ENCODE results near the gene RAB27A. TPM values are rescaled to one million over a fixed set of nuclear protein-coding genes. Genes with fewer than 3 reads are reported as not detected.
A peak's percentile ranks its signal among the peaks of the same experiment; 100 is the strongest.

The RAB27A gene
- total and polyA plus RNA-seq, 2 donors (not counting 3 experiments of a cell fraction or from before 2014, with no cell fraction given), result 7.3 to 30.9 TPM

- H4K20me1 ChIP-seq (replicated peaks; ENCODE audit: control insufficient read depth, extremely low read depth, insufficient read depth, low read length), result no peaks in the 10 kb centered on the region
- no peak for DNase-seq (ENCODE audit: low read depth, low spot score)
- dilution Hi-C loops (cut with MboI; ENCODE audit: extremely low pct_ligation_motif_present, low sequenced_read_pairs) (no loop called here), intact Hi-C loops (cut with micrococcal nuclease) (no loop called here)
- H3K4me2 ChIP-seq (ENCODE audit: insufficient read depth, low read length), result peak overlapping the region; percentile 95
- H3K4me3 ChIP-seq (replicated peaks in 1 of 3; ENCODE audit: insufficient read depth in 1 of 3, low read depth in 1 of 3, low read length in 3 of 3), result peak overlapping the region; percentile 85 to 97 (median 97)
- no peaks in the 10 kb centered on the region for H3K27me3 ChIP-seq (ENCODE audit: control insufficient read depth in 2 of 2, insufficient read depth in 2 of 2, low read length in 2 of 2)
- H3K79me2 ChIP-seq (ENCODE audit: control insufficient read depth, insufficient read depth, low read length), result peaks cover 53% of the 10 kb centered on the region
- no peaks in the 10 kb centered on the region for H3K9me1 ChIP-seq (replicated peaks; ENCODE audit: control insufficient read depth, extremely low read depth, insufficient read depth, low read length)
- peaks cover 16% of the 10 kb centered on the region for H3K4me1 ChIP-seq (ENCODE audit: control insufficient read depth, extremely low read depth, insufficient read depth, low read length)
- BruUV-seq (replicated peaks), result no TSS peak
- POLR2A ChIA-PET, result interaction anchor here (1.0 kb wide), 1 partner anchor 10 kb away, joined by 3 read pairs; no protein-coding TSS in a partner anchor
- H2AFZ ChIP-seq (ENCODE audit: low read depth, low read length), result peak overlapping the region; percentile 47
- peak overlapping the region; percentile 89 for H3K27ac ChIP-seq (ENCODE audit: insufficient read depth, low read depth, low read length)
- CTCF ChIA-PET, result interaction anchor here (1.1 to 2.3 kb wide), 4 partner anchors 10 to 243 kb away, joined by 3 to 8 read pairs (median 8); partner anchors contain the start of genes CCPG1 and PIERCE2
- TF ChIP-seq, protein P1, sequence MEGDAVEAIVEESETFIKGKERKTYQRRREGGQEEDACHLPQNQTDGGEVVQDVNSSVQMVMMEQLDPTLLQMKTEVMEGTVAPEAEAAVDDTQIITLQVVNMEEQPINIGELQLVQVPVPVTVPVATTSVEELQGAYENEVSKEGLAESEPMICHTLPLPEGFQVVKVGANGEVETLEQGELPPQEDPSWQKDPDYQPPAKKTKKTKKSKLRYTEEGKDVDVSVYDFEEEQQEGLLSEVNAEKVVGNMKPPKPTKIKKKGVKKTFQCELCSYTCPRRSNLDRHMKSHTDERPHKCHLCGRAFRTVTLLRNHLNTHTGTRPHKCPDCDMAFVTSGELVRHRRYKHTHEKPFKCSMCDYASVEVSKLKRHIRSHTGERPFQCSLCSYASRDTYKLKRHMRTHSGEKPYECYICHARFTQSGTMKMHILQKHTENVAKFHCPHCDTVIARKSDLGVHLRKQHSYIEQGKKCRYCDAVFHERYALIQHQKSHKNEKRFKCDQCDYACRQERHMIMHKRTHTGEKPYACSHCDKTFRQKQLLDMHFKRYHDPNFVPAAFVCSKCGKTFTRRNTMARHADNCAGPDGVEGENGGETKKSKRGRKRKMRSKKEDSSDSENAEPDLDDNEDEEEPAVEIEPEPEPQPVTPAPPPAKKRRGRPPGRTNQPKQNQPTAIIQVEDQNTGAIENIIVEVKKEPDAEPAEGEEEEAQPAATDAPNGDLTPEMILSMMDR (IDR thresholded peaks at IDR 0.05; ENCODE audit: extremely low read depth in 1 of 2, insufficient read depth in 1 of 2, low read depth in 1 of 2, low read length in 2 of 2), result no peak
- TF ChIP-seq GATA2 (IDR thresholded peaks at IDR 0.05; ENCODE audit: insufficient read depth, insufficient read length, low read depth, low read length), result no peak
- TF ChIP-seq, protein P2, sequence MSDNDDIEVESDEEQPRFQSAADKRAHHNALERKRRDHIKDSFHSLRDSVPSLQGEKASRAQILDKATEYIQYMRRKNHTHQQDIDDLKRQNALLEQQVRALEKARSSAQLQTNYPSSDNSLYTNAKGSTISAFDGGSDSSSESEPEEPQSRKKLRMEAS (IDR thresholded peaks at IDR 0.05; ENCODE audit: insufficient read depth, insufficient read length), result no peak
- no peak for TF ChIP-seq FOS (IDR thresholded peaks at IDR 0.05; ENCODE audit: borderline replicate concordance, insufficient read depth, low read length)
- no peak for TF ChIP-seq POLR2A (IDR thresholded peaks at IDR 0.05; ENCODE audit: low read depth, low read length)
- H3K9me3 ChIP-seq (replicated peaks; ENCODE audit: control insufficient read depth, insufficient read depth, low read length), result no peaks in the 10 kb centered on the region
- FAIRE-seq, result no peak
- H3K36me3 ChIP-seq (ENCODE audit: control insufficient read depth in 2 of 2, extremely low read depth in 1 of 2, insufficient read depth in 2 of 2, low read length in 2 of 2), result peaks cover 0 to 7% of the 10 kb centered on the region in 2 experiments
- peak overlapping the region; percentile 95 for H3K9ac ChIP-seq (replicated peaks; ENCODE audit: extremely low read depth, insufficient read depth, low read length)
Observed at GRCh38 chr15:55195996-55196395, 93.6 kb downstream of the RAB27A start.

DNA sequence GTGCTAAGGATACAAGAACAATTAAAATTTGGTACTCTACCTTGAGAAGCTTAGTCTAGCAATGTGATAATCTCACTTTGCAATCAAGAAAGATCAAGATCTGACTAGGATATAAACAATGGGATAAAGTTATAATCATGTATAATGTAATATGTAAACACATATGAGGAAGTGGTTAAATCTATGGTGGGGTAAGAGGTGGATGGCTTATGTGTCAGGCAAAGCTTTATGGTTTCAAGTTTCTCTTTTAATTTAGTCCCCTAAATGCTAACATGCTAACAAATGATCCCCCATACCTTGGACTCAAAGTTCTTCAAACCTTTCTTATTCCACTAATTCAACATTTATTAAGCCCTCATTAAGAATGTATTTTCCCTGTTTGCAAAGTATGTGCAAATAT is 95.4 kb downstream of the RAB27A start:
- FAIRE-seq (no peak), DNase-seq (ENCODE audit: low read depth, low spot score) (no peak)
- intact Hi-C loops (cut with micrococcal nuclease) (no loop called here), dilution Hi-C loops (cut with MboI; ENCODE audit: extremely low pct_ligation_motif_present, low sequenced_read_pairs) (no loop called here)
- peaks cover 3 to 10% of the 10 kb centered on the region in 2 experiments for H3K36me3 ChIP-seq (ENCODE audit: control insufficient read depth in 2 of 2, extremely low read depth in 1 of 2, insufficient read depth in 2 of 2, low read length in 2 of 2)
- H3K9me1 ChIP-seq (replicated peaks; ENCODE audit: control insufficient read depth, extremely low read depth, insufficient read depth, low read length), result no peaks in the 10 kb centered on the region
- POLR2A ChIA-PET, result no interaction called here
- H3K27ac ChIP-seq (ENCODE audit: insufficient read depth, low read depth, low read length), result no peak overlapping the region
- no peak overlapping the region for H2AFZ ChIP-seq (ENCODE audit: low read depth, low read length)
- no peak overlapping the region for H3K9ac ChIP-seq (replicated peaks; ENCODE audit: extremely low read depth, insufficient read depth, low read length)
- H3K4me3 ChIP-seq (replicated peaks in 1 of 3; ENCODE audit: insufficient read depth in 1 of 3, low read depth in 1 of 3, low read length in 3 of 3), result no peak overlapping the region
- no TSS peak for BruUV-seq (replicated peaks)
- CTCF ChIA-PET, result no interaction called here
- H4K20me1 ChIP-seq (replicated peaks; ENCODE audit: control insufficient read depth, extremely low read depth, insufficient read depth, low read length), result no peaks in the 10 kb centered on the region
- no peaks in the 10 kb centered on the region for H3K9me3 ChIP-seq (replicated peaks; ENCODE audit: control insufficient read depth, insufficient read depth, low read length)
- peak overlapping the region; percentile 95 for H3K4me2 ChIP-seq (ENCODE audit: insufficient read depth, low read length)
- H3K27me3 ChIP-seq (ENCODE audit: control insufficient read depth in 2 of 2, insufficient read depth in 2 of 2, low read length in 2 of 2), result no peaks in the 10 kb centered on the region
- TF ChIP-seq EZH2 (IDR thresholded peaks at IDR 0.05; ENCODE audit: borderline replicate concordance, low read depth, low read length, severe bottlenecking), result no peak
- no peak for TF ChIP-seq FOS (IDR thresholded peaks at IDR 0.05; ENCODE audit: borderline replicate concordance, insufficient read depth, low read length)
- TF ChIP-seq POLR2A (IDR thresholded peaks at IDR 0.05; ENCODE audit: low read depth, low read length), result no peak
- no peak for TF ChIP-seq POLR2AphosphoS5 (IDR thresholded peaks at IDR 0.05; ENCODE audit: insufficient read depth, low read depth, low read length)
- TF ChIP-seq, protein P1 (IDR thresholded peaks at IDR 0.05; ENCODE audit: extremely low read depth in 1 of 2, insufficient read depth in 1 of 2, low read depth in 1 of 2, low read length in 2 of 2), result no peak
- peaks cover 16% of the 10 kb centered on the region for H3K4me1 ChIP-seq (ENCODE audit: control insufficient read depth, extremely low read depth, insufficient read depth, low read length)
- peaks cover 57% of the 10 kb centered on the region for H3K79me2 ChIP-seq (ENCODE audit: control insufficient read depth, insufficient read depth, low read length)
